IPS-15b (cell line): ENCODE measurements around the gene CMSS1.

ENCODE experiments used
- H3K27me3 ChIP-seq: one replicate; pipeline ENCODE4 v1.6.1; 2013; ENCODE audit warnings: low read length; ENCODE audit not compliant: control insufficient read depth, insufficient read depth
- H3K36me3 ChIP-seq: one replicate; pipeline ENCODE4 v1.6.1; 2013; ENCODE audit warnings: low read length; ENCODE audit not compliant: control insufficient read depth, insufficient read depth
- H3K4me1 ChIP-seq: one replicate; pipeline ENCODE4 v1.6.1; 2013; ENCODE audit warnings: mild to moderate bottlenecking, low read length; ENCODE audit not compliant: control insufficient read depth, insufficient read depth
- H3K4me3 ChIP-seq: one replicate; pipeline ENCODE4 v1.5.1; 2013; ENCODE audit warnings: low read depth, low read length
- H3K9ac ChIP-seq: one replicate; pipeline ENCODE4 v1.6.1; 2013; ENCODE audit warnings: low read depth, mild to moderate bottlenecking, low read length
- H3K9me3 ChIP-seq: one replicate; pipeline ENCODE4 v1.6.1; 2013; ENCODE audit warnings: mild to moderate bottlenecking, low read length; ENCODE audit not compliant: control insufficient read depth, insufficient read depth

The CMSS1 gene

GRCh38 chr3:100106531-100107141 is 289.0 kb downstream of the CMSS1 start:
- H3K27me3 ChIP-seq = no peaks in the 10 kb centered on the region
- H3K4me1 ChIP-seq = no peaks in the 10 kb centered on the region
- no peak overlapping the region for H3K4me3 ChIP-seq
- H3K9me3 ChIP-seq = no peaks in the 10 kb centered on the region
- no peak overlapping the region for H3K9ac ChIP-seq
- no peaks in the 10 kb centered on the region for H3K36me3 ChIP-seq

GRCh38 chr3:100107221-100107814 is 289.7 kb downstream of the CMSS1 start:
- Histone ChIP-seq H3K4me1 (no peaks in the 10 kb centered on the region), H3K4me3 (no peak overlapping the region), H3K36me3 (no peaks in the 10 kb centered on the region), H3K9ac (no peak overlapping the region), H3K27me3 (no peaks in the 10 kb centered on the region), H3K9me3 (no peaks in the 10 kb centered on the region)

GRCh38 chr3:100108464-100109079 is 290.9 kb downstream of the CMSS1 start:
- Histone ChIP-seq H3K27me3 (no peaks in the 10 kb centered on the region), H3K36me3 (no peaks in the 10 kb centered on the region), H3K9ac (no peak overlapping the region), H3K9me3 (no peaks in the 10 kb centered on the region), H3K4me1 (no peaks in the 10 kb centered on the region), H3K4me3 (no peak overlapping the region)

- Histone ChIP-seq H3K9ac (no peak overlapping the region), H3K27me3 (no peaks in the 10 kb centered on the region), H3K4me3 (no peak overlapping the region), H3K9me3 (no peaks in the 10 kb centered on the region), H3K4me1 (no peaks in the 10 kb centered on the region), H3K36me3 (no peaks in the 10 kb centered on the region)
These were observed 292.5 kb downstream of the CMSS1 start for GRCh38 chr3:100110162-100110561.

GRCh38 chr3:100111728-100112127 is 294.1 kb downstream of the CMSS1 start:
- Histone ChIP-seq H3K27me3 (no peaks in the 10 kb centered on the region), H3K36me3 (no peaks in the 10 kb centered on the region), H3K4me3 (no peak overlapping the region), H3K4me1 (no peaks in the 10 kb centered on the region), H3K9me3 (no peaks in the 10 kb centered on the region), H3K9ac (no peak overlapping the region)

- Histone ChIP-seq H3K4me1 (no peaks in the 10 kb centered on the region), H3K36me3 (no peaks in the 10 kb centered on the region), H3K9me3 (no peaks in the 10 kb centered on the region), H3K4me3 (no peak overlapping the region), H3K9ac (no peak overlapping the region), H3K27me3 (no peaks in the 10 kb centered on the region)
These were observed 296.2 kb downstream of the CMSS1 start for GRCh38 chr3:100113723-100114412.

GRCh38 chr3:100114413-100115030 is 296.9 kb downstream of the CMSS1 start, which contains the start of gene FILIP1L:
TSS of gene FILIP1L (minus strand) at chr3:100114501.
- no peaks in the 10 kb centered on the region for H3K4me1 ChIP-seq
- no peak within 1 kb of the TSS for H3K9ac ChIP-seq
- H3K9me3 ChIP-seq = no peaks in the 10 kb centered on the region
- H3K4me3 ChIP-seq = no peak within 1 kb of the TSS
- H3K27me3 ChIP-seq = no peaks in the 10 kb centered on the region
- no peaks in the 10 kb centered on the region for H3K36me3 ChIP-seq

GRCh38 chr3:100117093-100117492 is 299.4 kb downstream of the CMSS1 start:
- no peak overlapping the region for H3K9ac ChIP-seq
- H3K4me3 ChIP-seq = no peak overlapping the region
- H3K9me3 ChIP-seq = no peaks in the 10 kb centered on the region
- H3K4me1 ChIP-seq = no peaks in the 10 kb centered on the region
- H3K27me3 ChIP-seq = no peaks in the 10 kb centered on the region
- H3K36me3 ChIP-seq = no peaks in the 10 kb centered on the region

- Histone ChIP-seq H3K4me1 (no peaks in the 10 kb centered on the region), H3K27me3 (no peaks in the 10 kb centered on the region), H3K4me3 (no peak overlapping the region), H3K9me3 (no peaks in the 10 kb centered on the region), H3K36me3 (no peaks in the 10 kb centered on the region), H3K9ac (no peak overlapping the region)
These were observed 302.4 kb downstream of the CMSS1 start for GRCh38 chr3:100120012-100120411.

GRCh38 chr3:100120693-100121092 is 303.0 kb downstream of the CMSS1 start:
- H3K9ac ChIP-seq = no peak overlapping the region
- H3K4me1 ChIP-seq = no peaks in the 10 kb centered on the region
- H3K36me3 ChIP-seq = no peaks in the 10 kb centered on the region
- no peak overlapping the region for H3K4me3 ChIP-seq
- H3K27me3 ChIP-seq = no peaks in the 10 kb centered on the region
- no peaks in the 10 kb centered on the region for H3K9me3 ChIP-seq

GRCh38 chr3:100122321-100122720 is 304.7 kb downstream of the CMSS1 start:
- no peaks in the 10 kb centered on the region for H3K36me3 ChIP-seq
- no peaks in the 10 kb centered on the region for H3K9me3 ChIP-seq
- no peak overlapping the region for H3K9ac ChIP-seq
- no peak overlapping the region for H3K4me3 ChIP-seq
- no peaks in the 10 kb centered on the region for H3K4me1 ChIP-seq
- no peaks in the 10 kb centered on the region for H3K27me3 ChIP-seq
